Activated CD4-positive, alpha-beta T cell treated with anti-CD3 and anti-CD28 coated beads, Interleukin-2, amount 50 U/mL, for 1 hour (primary cell): ENCODE results near the gene TRIO.

Experiments
- DNase-seq: peaks from one replicate; pipeline ENCODE4 v3.0.0-alpha.2; 2020

The TRIO gene

DNA sequence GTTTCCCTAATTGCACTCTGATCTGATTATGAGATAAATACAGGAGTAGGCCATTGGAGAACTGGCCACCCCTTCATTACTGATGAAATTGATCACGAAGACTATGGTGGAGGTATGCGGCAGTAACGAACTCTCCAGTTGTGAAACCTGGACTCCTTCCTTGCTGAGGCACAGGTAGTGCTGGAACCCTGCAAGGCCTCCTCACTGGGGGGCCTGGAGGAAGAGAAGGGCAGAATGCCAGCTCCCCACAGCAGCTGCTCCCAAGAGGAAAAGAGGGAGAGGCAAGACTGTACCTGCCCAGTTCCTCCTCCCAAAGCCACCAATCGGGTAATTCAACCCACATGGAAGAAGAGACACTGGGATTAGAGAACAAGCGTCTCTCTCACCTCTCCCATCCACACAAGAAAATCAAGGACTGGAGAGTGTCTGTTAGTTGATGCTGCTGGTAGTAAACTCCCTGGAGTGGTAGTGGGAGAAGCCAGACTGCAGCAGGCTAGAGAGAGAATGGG, 19.1 kb upstream of the TRIO start:
- no peak for DNase-seq

DNA sequence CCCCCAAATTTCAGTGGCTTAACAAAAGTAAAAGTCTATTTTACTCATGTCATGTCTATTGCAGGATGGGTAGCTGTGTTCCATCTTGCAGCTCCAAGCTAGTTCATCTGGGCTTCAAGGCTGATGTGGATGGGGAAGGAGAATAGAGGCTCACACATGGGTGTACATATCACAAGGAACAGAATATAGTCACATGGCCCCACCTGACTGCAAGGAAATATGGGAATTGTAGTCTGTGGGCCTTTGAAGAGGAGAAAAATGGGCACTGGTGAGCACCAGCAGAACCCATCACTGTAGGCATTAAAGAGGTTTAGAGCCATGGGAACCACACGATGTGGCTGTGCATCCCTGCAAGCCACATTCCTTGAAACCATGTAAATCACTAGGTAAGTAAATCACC, 17.9 kb upstream of the TRIO start:
- no peak for DNase-seq

GRCh38 chr5:14127587-14127986, 15.6 kb upstream of the TRIO start:
- no peak for DNase-seq

DNA sequence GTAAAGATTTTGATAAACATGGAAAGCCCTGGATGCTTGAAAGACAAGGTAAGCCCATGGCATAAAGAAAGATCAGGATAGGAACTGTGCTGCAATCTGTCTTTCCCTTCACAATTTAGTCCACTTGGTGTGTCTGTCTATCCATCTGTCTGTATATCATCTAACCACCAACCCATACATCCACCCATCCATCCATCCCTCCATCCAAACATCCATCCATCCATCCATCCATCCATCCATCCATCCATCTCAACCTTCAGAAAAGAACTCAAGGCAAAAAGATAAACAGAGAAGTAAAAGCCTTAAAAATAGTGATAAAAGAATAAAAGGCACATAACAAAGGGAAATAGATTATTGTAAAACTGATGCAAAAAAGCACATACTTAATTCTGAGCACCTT, 15.1 kb upstream of the TRIO start:
- DNase-seq: no peak

DNA sequence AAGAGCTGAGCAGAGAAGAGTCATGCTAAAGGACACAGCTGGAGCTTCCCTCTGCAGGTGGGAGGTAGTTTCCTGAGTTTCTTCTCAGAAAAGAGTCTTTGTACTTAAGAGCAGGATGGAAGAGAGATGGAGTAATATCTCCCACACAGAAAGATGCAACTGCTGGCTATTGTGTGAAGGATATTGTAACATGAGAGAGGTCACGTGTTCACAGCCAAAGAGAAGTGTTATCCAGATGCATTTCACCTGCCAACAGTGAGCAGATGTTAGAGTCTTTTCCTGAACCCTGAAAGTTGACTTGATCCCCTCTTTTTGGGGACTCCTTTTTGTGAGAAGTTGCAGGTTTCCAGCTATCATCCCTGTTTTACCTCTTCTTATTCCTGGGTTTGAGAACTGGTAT, 14.0 kb upstream of the TRIO start:
- no peak for DNase-seq

- DNase-seq: no peak
Measured at GRCh38 chr5:14131855-14132503, 11.2 kb upstream of the TRIO start.

- no peak for DNase-seq
Measured at GRCh38 chr5:14133394-14133793, 9.7 kb upstream of the TRIO start.

GRCh38 chr5:14134083-14134482, 9.1 kb upstream of the TRIO start:
- DNase-seq: no peak

DNA sequence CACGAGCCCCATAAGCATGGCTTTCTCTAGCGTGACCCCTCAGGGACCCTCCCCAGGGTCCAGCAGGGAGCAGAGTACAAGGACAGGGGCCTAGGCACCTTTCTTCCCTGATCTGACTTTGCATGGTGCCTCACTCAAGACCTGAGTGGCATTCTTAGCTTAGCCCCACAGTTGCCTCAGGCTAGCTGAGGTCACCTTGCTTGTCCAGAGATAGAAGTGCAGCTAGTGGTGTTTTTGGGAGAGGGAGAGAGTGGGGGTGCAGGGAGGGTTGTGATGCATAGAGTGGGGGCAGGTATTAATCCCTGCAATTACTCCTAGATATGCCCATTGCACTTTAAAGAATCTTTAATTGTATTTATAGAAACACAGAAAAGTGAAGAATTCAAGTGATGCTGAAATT, 8.4 kb upstream of the TRIO start:
- no peak for DNase-seq

GRCh38 chr5:14135621-14136020, 7.5 kb upstream of the TRIO start:
- no peak for DNase-seq

GRCh38 chr5:14136228-14136627, 6.9 kb upstream of the TRIO start:
- no peak for DNase-seq

DNA sequence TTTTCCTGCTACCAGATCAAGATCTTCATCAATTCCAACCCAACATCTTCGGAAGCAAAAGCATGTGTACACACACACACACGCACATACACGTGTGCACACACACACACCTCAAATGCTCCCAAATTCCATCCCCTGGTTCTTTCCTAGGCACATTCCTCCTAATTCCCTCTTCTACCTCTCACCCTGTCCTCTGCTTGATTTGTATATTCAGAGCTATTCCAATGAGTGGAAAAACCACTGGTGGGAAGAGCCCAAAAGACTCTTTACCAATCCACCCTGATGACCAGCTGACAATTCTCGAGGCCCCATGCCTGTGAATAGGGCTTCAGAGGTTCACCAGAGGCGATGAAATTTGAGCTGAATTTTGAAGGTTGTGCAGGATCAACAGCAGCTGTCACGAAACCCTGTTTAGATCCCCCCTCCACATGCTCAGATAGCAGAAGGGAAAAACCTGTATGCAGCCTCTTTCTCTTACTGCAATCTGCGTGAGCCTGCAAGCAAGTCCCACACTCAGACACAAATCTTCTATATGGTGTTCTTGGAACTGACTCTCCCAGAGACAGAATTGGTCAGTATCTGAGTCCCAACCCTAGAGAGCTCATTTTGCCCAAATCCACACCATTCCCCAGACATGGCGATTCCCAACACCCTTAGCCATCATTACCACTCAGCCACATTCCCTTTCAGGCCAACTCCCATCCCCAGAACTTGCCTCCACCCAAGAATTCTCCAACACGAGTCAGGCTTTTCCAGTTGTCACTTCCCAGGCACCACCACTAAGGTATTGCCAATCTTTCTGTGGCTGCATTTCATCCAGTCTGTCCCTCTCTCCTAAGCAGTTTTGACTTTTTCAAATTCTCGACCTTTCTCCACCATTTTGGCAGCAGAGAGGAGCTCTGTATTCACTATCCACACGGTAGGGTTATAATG, 4.3 kb upstream of the TRIO start:
- DNase-seq: no peak

DNA sequence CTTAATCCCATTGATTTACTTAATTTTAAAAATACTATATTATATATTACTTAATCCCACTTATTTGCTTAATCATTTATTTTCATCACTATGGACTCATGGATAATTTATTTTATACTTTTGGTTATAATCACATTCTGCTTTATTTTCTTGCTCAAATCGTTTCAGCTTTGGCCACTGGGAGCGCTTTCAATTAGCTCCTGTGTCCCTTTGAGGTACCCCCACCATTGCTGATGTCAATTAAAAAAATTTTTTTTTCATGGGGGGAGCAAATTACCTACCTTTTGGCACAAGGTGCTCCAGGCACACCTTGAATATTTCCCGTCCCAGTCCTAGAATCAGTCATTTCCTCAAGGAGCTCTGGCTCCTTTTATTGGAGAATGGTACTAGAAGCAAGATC, 1.4 kb upstream of the TRIO start:
- no peak for DNase-seq

DNA sequence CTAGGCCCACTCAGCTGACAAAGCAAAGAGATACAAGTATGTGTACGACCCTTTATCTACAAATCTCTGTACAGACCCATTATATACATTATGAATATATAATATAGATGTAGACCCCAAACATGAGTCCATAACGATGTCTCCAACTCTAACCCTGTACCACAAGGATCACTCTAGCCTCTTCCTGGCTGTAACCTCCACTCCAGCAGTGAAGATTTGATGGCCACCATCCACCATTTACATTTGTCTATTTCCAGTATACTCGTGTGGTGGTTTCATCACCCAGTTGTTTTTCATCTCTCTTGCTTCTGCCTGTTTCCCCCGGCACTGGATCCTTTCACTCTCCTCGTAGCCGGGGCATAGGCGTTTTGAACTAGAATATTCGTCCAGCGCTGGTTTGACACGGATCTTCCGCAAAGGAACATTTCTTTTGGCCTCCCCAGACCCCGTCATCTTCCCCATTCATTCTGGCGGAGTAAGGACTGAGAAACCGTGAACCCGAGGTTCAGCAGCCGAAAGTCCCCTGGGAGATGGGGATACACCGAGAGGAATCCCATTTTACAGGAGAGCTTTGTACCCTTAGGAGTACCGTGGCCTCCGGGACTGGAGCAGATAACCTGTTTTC, 828 bp upstream of the TRIO start:
- DNase-seq: no peak

DNA sequence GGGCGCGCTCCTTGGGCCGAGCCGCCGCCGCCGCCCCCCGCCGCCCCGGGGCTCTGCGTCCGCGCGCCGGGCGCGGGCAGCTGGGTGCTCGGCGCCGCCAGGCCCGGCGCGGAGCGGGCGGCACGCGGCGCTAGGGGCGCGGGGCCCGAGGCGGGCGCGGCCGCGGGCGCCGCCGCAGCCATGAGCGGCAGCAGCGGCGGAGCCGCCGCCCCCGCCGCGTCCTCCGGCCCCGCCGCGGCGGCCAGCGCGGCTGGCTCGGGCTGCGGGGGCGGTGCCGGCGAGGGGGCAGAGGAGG, 351 bp downstream of the TRIO start:
- no peak for DNase-seq

DNA sequence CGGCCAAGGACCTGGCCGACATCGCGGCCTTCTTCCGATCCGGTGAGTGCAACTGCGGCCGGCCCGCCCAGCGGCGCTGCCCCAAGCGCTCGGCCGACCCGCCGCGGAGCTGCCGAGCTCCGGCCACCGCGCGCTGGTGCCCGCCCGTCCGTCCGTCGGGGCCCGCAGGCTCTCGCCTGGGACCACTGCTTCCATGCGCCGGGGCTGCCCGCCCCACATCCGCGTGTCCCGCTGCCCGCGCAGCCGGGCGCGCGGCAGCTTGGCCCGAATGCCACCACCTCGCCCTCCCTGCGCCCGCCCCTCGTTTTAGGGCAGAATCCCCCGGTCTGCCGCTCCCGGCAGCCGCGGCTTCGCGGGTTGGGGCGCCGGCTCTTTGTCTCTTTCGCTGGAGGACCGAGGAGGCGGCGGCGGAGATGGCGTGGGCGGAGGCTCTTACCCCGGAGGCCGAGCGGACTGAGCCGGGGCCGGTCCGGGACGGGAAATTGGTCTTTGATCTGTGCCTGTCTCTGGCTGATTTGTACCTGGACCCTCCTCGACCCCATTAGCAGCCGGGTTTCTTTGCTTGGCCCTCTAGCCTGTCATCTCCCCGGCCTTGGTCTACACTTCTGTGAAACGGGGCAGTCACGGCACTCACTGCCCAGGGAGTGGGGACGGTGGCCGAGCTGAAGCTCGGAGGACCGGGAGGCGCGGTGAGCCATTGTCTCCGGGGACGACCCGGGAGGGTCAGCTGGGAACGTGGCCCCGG, 871 bp downstream of the TRIO start:
- no peak for DNase-seq

DNA sequence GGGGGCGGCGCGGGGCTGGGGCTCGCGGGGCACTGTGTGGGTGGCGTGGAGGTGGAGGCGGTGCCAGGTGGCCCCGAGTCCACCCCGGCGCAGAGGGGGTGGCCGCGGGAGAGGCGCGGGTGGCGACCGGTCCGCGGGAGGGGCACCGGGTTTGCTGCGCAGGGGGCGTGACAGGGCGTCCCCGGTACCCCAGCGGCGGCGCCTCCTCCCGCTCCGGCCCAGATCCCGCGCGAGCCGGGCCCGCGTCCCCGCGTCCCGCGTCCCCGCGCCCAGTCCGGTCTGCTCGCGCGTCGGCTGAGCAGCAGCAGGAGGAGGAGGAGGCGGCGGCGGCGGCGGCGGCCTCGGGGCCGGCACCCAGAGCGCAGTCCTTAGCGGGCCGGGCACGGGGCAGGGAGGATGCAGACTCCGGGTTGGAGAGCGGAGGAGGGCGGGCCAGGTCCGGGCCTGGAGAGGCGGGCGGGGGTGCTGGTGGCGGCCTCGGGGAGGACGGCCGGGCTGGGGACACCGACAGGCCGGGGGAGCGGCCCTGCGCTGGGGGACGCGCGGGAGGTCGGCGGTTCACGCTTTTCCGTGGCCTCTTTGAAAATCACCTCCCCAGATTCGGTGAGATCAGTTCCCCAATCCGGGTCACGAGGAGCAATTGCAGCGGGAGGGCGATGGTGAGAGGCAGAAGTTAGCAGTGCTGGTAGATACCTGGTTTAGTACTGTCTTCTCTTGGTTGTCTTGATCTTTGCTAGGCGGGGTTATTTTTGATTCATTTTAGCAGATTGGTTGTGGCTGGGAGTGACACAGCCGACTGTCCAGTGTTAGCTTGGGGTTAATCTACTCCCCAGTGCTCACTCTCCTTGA, 1.7 kb downstream of the TRIO start:
- DNase-seq: no peak

- DNase-seq: no peak
Measured at GRCh38 chr5:14145435-14146334, 2.5 kb downstream of the TRIO start.

GRCh38 chr5:14146725-14147124, 3.6 kb downstream of the TRIO start:
- DNase-seq: no peak

DNA sequence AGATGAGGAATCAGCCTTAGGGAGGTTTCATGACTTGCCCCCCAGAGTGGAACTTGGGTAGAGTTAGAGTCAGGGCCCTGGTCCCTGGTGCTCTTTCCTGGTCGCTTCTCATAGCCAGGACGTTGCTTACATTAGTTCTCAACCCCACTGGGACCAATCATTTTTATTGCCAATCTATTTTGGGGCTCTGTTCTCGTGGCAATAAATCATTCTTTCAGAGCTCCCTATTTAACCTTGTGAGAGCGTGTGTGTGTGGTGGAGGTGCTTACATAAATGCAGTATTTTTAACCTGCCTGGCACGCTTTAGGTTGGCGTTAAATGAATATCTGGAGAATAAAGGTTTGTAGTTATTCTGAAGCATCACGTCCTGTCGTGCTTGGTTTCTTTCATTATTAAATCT, 4.1 kb downstream of the TRIO start:
- no peak for DNase-seq

DNA sequence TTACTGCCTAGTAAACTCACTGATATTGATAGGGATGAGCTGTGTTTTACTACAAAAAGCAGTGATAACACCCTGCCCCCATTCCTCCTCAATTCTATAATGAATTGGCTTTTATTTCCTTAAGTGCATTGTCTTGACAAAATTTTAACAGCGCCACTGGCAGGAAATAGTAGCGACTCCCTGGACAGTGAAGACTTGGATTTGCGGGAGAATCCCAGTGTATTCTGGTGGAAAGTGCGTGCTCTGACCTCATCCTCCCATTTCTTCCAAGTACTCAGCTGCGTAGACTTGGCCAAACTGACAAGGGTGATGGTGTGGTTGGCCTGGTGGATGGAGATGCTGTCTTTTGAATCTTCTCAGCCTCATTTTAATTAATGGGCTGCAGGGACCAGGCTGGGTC, 5.3 kb downstream of the TRIO start:
- no peak for DNase-seq
